ENCODE data around the gene APBB2.

DNA sequence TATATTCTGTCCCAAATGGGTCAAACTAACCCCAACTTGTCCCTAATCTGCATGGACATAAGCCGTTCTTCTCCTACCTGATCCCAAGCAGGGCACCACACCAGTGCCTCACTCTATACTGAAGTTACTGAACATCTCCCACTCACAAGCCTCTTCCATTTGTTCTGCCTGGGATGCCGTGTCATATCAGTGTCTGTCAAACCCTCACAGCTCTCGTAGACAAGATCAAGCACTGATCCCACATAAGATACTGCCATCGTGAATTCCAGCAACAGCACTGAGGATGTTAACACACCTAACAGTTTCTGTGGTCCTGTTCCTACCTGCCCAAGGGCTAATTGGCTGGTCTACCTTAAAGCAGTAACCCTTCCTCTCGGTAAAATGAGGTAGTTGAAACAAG lies 162.1 kb downstream of the APBB2 start:
- TF ChIP-seq DPF2 (IDR thresholded peaks at IDR 0.05) (no peak), JUND (IDR thresholded peaks at IDR 0.05; ENCODE audit: low read depth, low read length) (no peak), POLR2AphosphoS2 (IDR thresholded peaks at IDR 0.05; ENCODE audit: low read depth, low read length) (no peak), EP300 (IDR thresholded peaks at IDR 0.05; ENCODE audit: borderline replicate concordance in 1 of 2, control insufficient read depth in 1 of 2, low read depth in 2 of 2, low read length in 2 of 2) (no peak), MXI1 (IDR thresholded peaks at IDR 0.05; ENCODE audit: low read depth, low read length) (no peak), TAF1 (IDR thresholded peaks at IDR 0.05; ENCODE audit: borderline replicate concordance, low read depth, low read length) (no peak), HCFC1 (IDR thresholded peaks at IDR 0.05; ENCODE audit: low read length) (no peak), POLR2A (IDR thresholded peaks at IDR 0.05; ENCODE audit: low read depth, low read length) (no peak), ASH2L (IDR thresholded peaks at IDR 0.05; ENCODE audit: borderline replicate concordance, low read depth) (no peak), TCF12 (IDR thresholded peaks at IDR 0.05; ENCODE audit: low read depth, low read length) (no peak)
- TF ChIP-seq, protein P1, sequence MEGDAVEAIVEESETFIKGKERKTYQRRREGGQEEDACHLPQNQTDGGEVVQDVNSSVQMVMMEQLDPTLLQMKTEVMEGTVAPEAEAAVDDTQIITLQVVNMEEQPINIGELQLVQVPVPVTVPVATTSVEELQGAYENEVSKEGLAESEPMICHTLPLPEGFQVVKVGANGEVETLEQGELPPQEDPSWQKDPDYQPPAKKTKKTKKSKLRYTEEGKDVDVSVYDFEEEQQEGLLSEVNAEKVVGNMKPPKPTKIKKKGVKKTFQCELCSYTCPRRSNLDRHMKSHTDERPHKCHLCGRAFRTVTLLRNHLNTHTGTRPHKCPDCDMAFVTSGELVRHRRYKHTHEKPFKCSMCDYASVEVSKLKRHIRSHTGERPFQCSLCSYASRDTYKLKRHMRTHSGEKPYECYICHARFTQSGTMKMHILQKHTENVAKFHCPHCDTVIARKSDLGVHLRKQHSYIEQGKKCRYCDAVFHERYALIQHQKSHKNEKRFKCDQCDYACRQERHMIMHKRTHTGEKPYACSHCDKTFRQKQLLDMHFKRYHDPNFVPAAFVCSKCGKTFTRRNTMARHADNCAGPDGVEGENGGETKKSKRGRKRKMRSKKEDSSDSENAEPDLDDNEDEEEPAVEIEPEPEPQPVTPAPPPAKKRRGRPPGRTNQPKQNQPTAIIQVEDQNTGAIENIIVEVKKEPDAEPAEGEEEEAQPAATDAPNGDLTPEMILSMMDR (IDR thresholded peaks at IDR 0.05 in 2 of 3, conservative IDR thresholded peaks at IDR 0.05 in 1 of 3; ENCODE audit: control insufficient read depth in 2 of 3, extremely low read depth in 1 of 3, insufficient read depth in 1 of 3, low read depth in 3 of 3, low read length in 3 of 3) = no peak
